ENCODE results near the gene HENMT1. TPM values are rescaled to one million over a fixed set of nuclear protein-coding genes. Genes with fewer than 3 reads are reported as not detected.

Gene HENMT1
- total and polyA plus RNA-seq, 9 of the 15 experiments (the other 6 are each of a cell fraction or from before 2014, with no cell fraction given) = not detected

- peak; percentile 97 for TF ChIP-seq GABPA (tag; conservative IDR thresholded peaks at IDR 0.05; ENCODE audit: low read depth)
- TF ChIP-seq, protein P1, sequence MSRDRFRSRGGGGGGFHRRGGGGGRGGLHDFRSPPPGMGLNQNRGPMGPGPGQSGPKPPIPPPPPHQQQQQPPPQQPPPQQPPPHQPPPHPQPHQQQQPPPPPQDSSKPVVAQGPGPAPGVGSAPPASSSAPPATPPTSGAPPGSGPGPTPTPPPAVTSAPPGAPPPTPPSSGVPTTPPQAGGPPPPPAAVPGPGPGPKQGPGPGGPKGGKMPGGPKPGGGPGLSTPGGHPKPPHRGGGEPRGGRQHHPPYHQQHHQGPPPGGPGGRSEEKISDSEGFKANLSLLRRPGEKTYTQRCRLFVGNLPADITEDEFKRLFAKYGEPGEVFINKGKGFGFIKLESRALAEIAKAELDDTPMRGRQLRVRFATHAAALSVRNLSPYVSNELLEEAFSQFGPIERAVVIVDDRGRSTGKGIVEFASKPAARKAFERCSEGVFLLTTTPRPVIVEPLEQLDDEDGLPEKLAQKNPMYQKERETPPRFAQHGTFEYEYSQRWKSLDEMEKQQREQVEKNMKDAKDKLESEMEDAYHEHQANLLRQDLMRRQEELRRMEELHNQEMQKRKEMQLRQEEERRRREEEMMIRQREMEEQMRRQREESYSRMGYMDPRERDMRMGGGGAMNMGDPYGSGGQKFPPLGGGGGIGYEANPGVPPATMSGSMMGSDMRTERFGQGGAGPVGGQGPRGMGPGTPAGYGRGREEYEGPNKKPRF (IDR thresholded peaks at IDR 0.05; ENCODE audit: low read depth, low read length) = no peak
- no peak for TF ChIP-seq HLTF (IDR thresholded peaks at IDR 0.05)
- no peak for TF ChIP-seq XRCC5 (IDR thresholded peaks at IDR 0.05; ENCODE audit: low read depth, low read length)
- TF ChIP-seq, protein P2, sequence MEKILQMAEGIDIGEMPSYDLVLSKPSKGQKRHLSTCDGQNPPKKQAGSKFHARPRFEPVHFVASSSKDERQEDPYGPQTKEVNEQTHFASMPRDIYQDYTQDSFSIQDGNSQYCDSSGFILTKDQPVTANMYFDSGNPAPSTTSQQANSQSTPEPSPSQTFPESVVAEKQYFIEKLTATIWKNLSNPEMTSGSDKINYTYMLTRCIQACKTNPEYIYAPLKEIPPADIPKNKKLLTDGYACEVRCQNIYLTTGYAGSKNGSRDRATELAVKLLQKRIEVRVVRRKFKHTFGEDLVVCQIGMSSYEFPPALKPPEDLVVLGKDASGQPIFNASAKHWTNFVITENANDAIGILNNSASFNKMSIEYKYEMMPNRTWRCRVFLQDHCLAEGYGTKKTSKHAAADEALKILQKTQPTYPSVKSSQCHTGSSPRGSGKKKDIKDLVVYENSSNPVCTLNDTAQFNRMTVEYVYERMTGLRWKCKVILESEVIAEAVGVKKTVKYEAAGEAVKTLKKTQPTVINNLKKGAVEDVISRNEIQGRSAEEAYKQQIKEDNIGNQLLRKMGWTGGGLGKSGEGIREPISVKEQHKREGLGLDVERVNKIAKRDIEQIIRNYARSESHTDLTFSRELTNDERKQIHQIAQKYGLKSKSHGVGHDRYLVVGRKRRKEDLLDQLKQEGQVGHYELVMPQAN (IDR thresholded peaks at IDR 0.05; ENCODE audit: borderline replicate concordance) = peak; percentile 59
- TF ChIP-seq RUNX1 (IDR thresholded peaks at IDR 0.05; ENCODE audit: low read depth) = peak; percentile 7; the same call in 1 of the 2 replicates
- TF ChIP-seq, protein P3, sequence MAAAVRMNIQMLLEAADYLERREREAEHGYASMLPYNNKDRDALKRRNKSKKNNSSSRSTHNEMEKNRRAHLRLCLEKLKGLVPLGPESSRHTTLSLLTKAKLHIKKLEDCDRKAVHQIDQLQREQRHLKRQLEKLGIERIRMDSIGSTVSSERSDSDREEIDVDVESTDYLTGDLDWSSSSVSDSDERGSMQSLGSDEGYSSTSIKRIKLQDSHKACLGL (CRISPR knock-in tag; IDR thresholded peaks at IDR 0.05; ENCODE audit: borderline replicate concordance, poor library complexity, severe bottlenecking) = no peak
- TF ChIP-seq TGIF2 (CRISPR knock-in tag; IDR thresholded peaks at IDR 0.05) = peak; percentile 86
- TF ChIP-seq KDM4B (IDR thresholded peaks at IDR 0.05; ENCODE audit: borderline replicate concordance in 2 of 2, low read depth in 1 of 2) = peak in 1 of 2 experiments; percentile 87; a peak in 2 of 4 replicates
- TF ChIP-seq ZNF324 (CRISPR knock-in tag; IDR thresholded peaks at IDR 0.05) = no peak
- TF ChIP-seq, protein P4, sequence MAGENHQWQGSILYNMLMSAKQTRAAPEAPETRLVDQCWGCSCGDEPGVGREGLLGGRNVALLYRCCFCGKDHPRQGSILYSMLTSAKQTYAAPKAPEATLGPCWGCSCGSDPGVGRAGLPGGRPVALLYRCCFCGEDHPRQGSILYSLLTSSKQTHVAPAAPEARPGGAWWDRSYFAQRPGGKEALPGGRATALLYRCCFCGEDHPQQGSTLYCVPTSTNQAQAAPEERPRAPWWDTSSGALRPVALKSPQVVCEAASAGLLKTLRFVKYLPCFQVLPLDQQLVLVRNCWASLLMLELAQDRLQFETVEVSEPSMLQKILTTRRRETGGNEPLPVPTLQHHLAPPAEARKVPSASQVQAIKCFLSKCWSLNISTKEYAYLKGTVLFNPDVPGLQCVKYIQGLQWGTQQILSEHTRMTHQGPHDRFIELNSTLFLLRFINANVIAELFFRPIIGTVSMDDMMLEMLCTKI (IDR thresholded peaks at IDR 0.05; ENCODE audit: partially characterized antibody) = no peak
- TF ChIP-seq MCM3 (IDR thresholded peaks at IDR 0.05) = no peak
- no peak; the same call in 1 of the 2 replicates for TF ChIP-seq BRD4 (IDR thresholded peaks at IDR 0.05)
- peak; percentile 99 for TF ChIP-seq POLR2G (IDR thresholded peaks at IDR 0.05; ENCODE audit: low read depth, low read length)
- TF ChIP-seq CHD2 (IDR thresholded peaks at IDR 0.05; ENCODE audit: low read depth, low read length) = peak; percentile 76
- TF ChIP-seq ZNF717 (CRISPR knock-in tag; IDR thresholded peaks at IDR 0.05) = no peak
- TF ChIP-seq ESRRA (IDR thresholded peaks at IDR 0.05; ENCODE audit: borderline replicate concordance, low read depth) = peak; percentile 65
- no peak for TF ChIP-seq STAG1 (CRISPR knock-in tag; IDR thresholded peaks at IDR 0.05; ENCODE audit: borderline replicate concordance)
- 0 out of 2 replicates have a peak, but pooled peaks have one; percentile 35 for TF ChIP-seq ZFP91 (CRISPR knock-in tag; IDR thresholded peaks at IDR 0.05)
Measured at GRCh38 chr1:108691942-108692723, 31.2 kb upstream of the HENMT1 start, which contains the start of gene PRPF38B (continued).
